B cell (primary cell): ENCODE measurements around the gene CDC14C. TPM values are rescaled to one million over a fixed set of nuclear protein-coding genes. Genes with fewer than 3 reads are reported as not detected.

Experiments used
- ATAC-seq: fragments of 200-7000 bp; cut with Tn5 transposase; one replicate; pipeline ENCODE4 v1.10.0; 2021; ENCODE audit warnings: low read depth, mild to moderate bottlenecking, moderate number of reproducible peaks, moderate library complexity
- CTCF ChIA-PET: fragments of 350-600 bp; sonication (Branson Sonifier 250); formaldehyde crosslinking; loops from one replicate; lab custom pipeline; 2021; ENCODE audit warnings: antibody characterized with exemption, inconsistent platforms; lab: Charles Lee
- POLR2A ChIA-PET: fragments of 350-600 bp; sonication (Branson Sonifier 250); formaldehyde crosslinking; loops from one replicate; lab custom pipeline; 2021; ENCODE audit warnings: antibody characterized with exemption; lab: Charles Lee
- DNase-seq: peaks from one replicate; pipeline ENCODE4 v3.0.0; 2013
- H2AFZ ChIP-seq: 2 replicates; pipeline ENCODE4 v1.6.1; 2012; ENCODE audit warnings: mild to moderate bottlenecking, low read depth, low read length; ENCODE audit not compliant: insufficient read depth, poor library complexity, severe bottlenecking
- H3K27ac ChIP-seq, 2 donors: 1 replicate in 1 of 2; 2 replicates in 1 of 2; pipeline ENCODE4 v1.5.1; 2012 to 2013; ENCODE audit warnings: low read length in 2 of 2, mild to moderate bottlenecking in 2 of 2, moderate library complexity in 1 of 2
- H3K27me3 ChIP-seq, 4 experiments: fragments of 200-600 bp in 1 of 4; sonication (generic) in 1 of 4; replicated peaks in 1 of 4; 1 replicate in 2 of 4; 2 replicates in 2 of 4; pipeline versions ENCODE4 v1.6.1 to v1.7.0; 2013 to 2016; ENCODE audit warnings: low read length in 3 of 4, mild to moderate bottlenecking in 2 of 4, mixed read lengths in 1 of 4, moderate library complexity in 1 of 4; ENCODE audit not compliant: insufficient read depth in 4 of 4, control insufficient read depth in 3 of 4; ENCODE audit errors: control extremely low read depth in 1 of 4
- H3K36me3 ChIP-seq, 2 experiments: replicated peaks in 1 of 2; 1 replicate in 1 of 2; 2 replicates in 1 of 2; pipeline versions ENCODE4 v1.6.1 to v1.7.1; 2013; ENCODE audit warnings: low read length in 1 of 2; ENCODE audit not compliant: insufficient read depth in 2 of 2, control insufficient read depth in 1 of 2; ENCODE audit errors: control extremely low read depth in 1 of 2, extremely low read depth in 1 of 2
- H3K4me1 ChIP-seq, 2 donors: fragments of 200-600 bp in 1 of 2; sonication (generic) in 1 of 2; 1 replicate in 1 of 2; 2 replicates in 1 of 2; pipeline versions ENCODE4 v1.5.1 to v1.6.1; 2013 to 2017; ENCODE audit warnings: low read length in 2 of 2; ENCODE audit not compliant: control insufficient read depth in 2 of 2, insufficient read depth in 2 of 2
- H3K4me2 ChIP-seq: replicated peaks from 2 replicates; pipeline ENCODE3; 2012; ENCODE audit warnings: mild to moderate bottlenecking, low read depth, low read length; ENCODE audit not compliant: poor library complexity, severe bottlenecking
- H3K4me3 ChIP-seq, 5 experiments: fragments of 200-600 bp in 1 of 5; sonication (generic) in 1 of 5; 1 replicate in 3 of 5; 2 replicates in 2 of 5; pipeline versions ENCODE4 v1.5.1 to v1.7.0; 2011 to 2016; ENCODE audit warnings: low read length in 4 of 5, mild to moderate bottlenecking in 4 of 5, low read depth in 2 of 5, control low read depth in 1 of 5, moderate library complexity in 1 of 5; ENCODE audit not compliant: insufficient read depth in 1 of 5; ENCODE audit errors: control extremely low read depth in 1 of 5, extremely low read depth in 1 of 5
- H3K79me2 ChIP-seq: fragments of 200-600 bp; sonication (generic); one replicate; pipeline ENCODE4 v1.6.0; 2016; ENCODE audit warnings: low read length; ENCODE audit not compliant: control insufficient read depth, insufficient read depth
- H3K9ac ChIP-seq: fragments of 200-600 bp; sonication (generic); 2 replicates; pipeline ENCODE4 v1.6.1; 2017; ENCODE audit warnings: mild to moderate bottlenecking, low read length, moderate library complexity
- H3K9me3 ChIP-seq, 3 donors: one replicate each; pipeline versions ENCODE4 v1.6.1 to v1.7.1; 2013; ENCODE audit warnings: low read length in 2 of 3; ENCODE audit not compliant: control insufficient read depth in 2 of 3, insufficient read depth in 1 of 3; ENCODE audit errors: control extremely low read depth in 1 of 3
- H4K20me1 ChIP-seq: 2 replicates; pipeline ENCODE4 v1.6.0; 2012; ENCODE audit warnings: mild to moderate bottlenecking, low read length; ENCODE audit not compliant: insufficient read depth, control insufficient read depth, poor library complexity, severe bottlenecking
- H3K27ac Mint-ChIP-seq: one replicate; pipeline ENCODE4 v1.8.0; 2021; ENCODE audit warnings: mixed read lengths
- H3K27me3 Mint-ChIP-seq: one replicate; pipeline ENCODE4 v1.8.0; 2021; ENCODE audit warnings: mixed read lengths
- H3K4me1 Mint-ChIP-seq: one replicate; pipeline ENCODE4 v1.8.0; 2021; ENCODE audit warnings: mixed read lengths
- H3K4me3 Mint-ChIP-seq: one replicate; pipeline ENCODE4 v1.8.0; 2021; ENCODE audit warnings: mixed read lengths
- H3K9me3 Mint-ChIP-seq: one replicate; pipeline ENCODE4 v1.8.0; 2022; ENCODE audit warnings: mixed read lengths; ENCODE audit not compliant: insufficient read depth
- CTCF ChIP-seq: fragments of 200-600 bp; IDR thresholded peaks from one replicate; pipeline ENCODE4 v1.8.0; 2022; ENCODE audit warnings: antibody characterized with exemption, mild to moderate bottlenecking
- EZH2 ChIP-seq: IDR thresholded peaks from 2 replicates; pipeline ENCODE4 v1.6.1; 2012; ENCODE audit warnings: borderline replicate concordance, low read depth, mild to moderate bottlenecking, moderate library complexity, low read length; ENCODE audit not compliant: insufficient read depth, poor library complexity, severe bottlenecking
- WGBS: methylation state at CpG from one replicate; pipeline ENCODE4 v1.1.5; 2013; ENCODE audit warnings: missing lambda C conversion rate; ENCODE audit not compliant: insufficient coverage; 5-methylcytosine and 5-hydroxymethylcytosine counted together
- intact Hi-C: fragments of 100-400 bp; cut with micrococcal nuclease; formaldehyde crosslinking; loops from one replicate; pipeline ENCODE4 v1.10.0; 2022
- polyA plus RNA-seq: library from polyadenylated mRNA; depleted of rRNA; stranded (reverse); fragments of >200 nt; gene quantifications from 2 replicates; pipeline ENCODE4 v1.2.3, GENCODE V29; 2012
- total RNA-seq, 2 donors: library from RNA; stranded (reverse); fragments of 120-200 nt in 1 of 2; gene quantifications; 1 replicate in 1 of 2; 2 replicates in 1 of 2; pipeline versions ENCODE4 v1.2.3 to v1.2.4, GENCODE V29; 2013 to 2022

CDC14C gene
- total and polyA plus RNA-seq, 2 donors (not counting 1 experiment from before 2014, with no cell fraction given) = not detected

DNA sequence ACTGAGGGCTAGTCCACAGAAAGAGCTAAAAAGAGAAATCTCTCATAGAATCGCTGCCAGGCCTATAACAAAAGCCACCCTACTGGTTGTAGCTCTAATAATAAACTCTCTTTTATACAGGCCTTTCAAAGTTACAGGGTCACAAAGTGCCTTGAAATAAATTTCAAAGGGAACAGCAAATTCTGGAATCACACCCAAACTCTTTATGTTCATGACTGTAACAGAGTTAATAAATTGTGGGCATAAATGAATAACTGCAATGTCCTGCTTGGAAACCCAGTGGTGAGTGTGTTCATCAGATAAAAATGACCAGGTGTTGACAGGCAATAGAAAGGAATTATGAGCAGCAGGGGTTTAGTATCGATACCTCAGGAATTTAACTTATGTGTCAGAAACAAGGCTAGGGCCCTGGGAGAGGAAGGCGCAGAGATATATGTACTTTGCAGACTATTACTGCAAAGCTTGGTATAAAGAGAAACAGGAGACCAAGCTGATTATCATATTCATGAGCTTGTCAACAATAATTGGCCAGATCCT lies 9.3 kb downstream of the CDC14C start:
- CTCF ChIA-PET = no interaction called here
- H3K4me1 ChIP-seq = no peaks in the 10 kb centered on the region
- Mint-ChIP-seq H3K9me3 (peaks cover 2% of the 10 kb centered on the region), H3K4me1 (no peaks in the 10 kb centered on the region), H3K27me3 (no peaks in the 10 kb centered on the region), H3K4me3 (no peak overlapping the region), H3K27ac (no peak overlapping the region)
- no peak overlapping the region for H2AFZ ChIP-seq
- H3K9ac ChIP-seq = no peak overlapping the region
- no peak overlapping the region for H3K27ac ChIP-seq
- WGBS = 100% methylated on average over 2 of the region's 3 CpGs
- no peaks in the 10 kb centered on the region for H3K9me3 ChIP-seq
- DNase-seq (no peak), ATAC-seq (no peak)
- H3K4me3 ChIP-seq = no peak overlapping the region
- H3K4me2 ChIP-seq = no peak overlapping the region
- H3K27me3 ChIP-seq = no peaks in the 10 kb centered on the region
- intact Hi-C loops = no loop called here
- no peaks in the 10 kb centered on the region for H3K79me2 ChIP-seq
- POLR2A ChIA-PET = no interaction called here
- no peak for TF ChIP-seq EZH2
- no peak for TF ChIP-seq CTCF
- H4K20me1 ChIP-seq = no peaks in the 10 kb centered on the region
- H3K36me3 ChIP-seq = no peaks in the 10 kb centered on the region

- POLR2A ChIA-PET = no interaction called here
- Histone ChIP-seq H3K9me3 (no peaks in the 10 kb centered on the region), H3K36me3 (no peaks in the 10 kb centered on the region), H3K4me2 (no peak overlapping the region), H3K9ac (no peak overlapping the region), H3K4me3 (no peak overlapping the region), H2AFZ (no peak overlapping the region), H3K79me2 (no peaks in the 10 kb centered on the region), H3K4me1 (no peaks in the 10 kb centered on the region), H3K27ac (no peak overlapping the region), H4K20me1 (no peaks in the 10 kb centered on the region), H3K27me3 (no peaks in the 10 kb centered on the region)
- intact Hi-C loops = no loop called here
- WGBS = 83% methylated on average over 3 of the region's 4 CpGs
- TF ChIP-seq CTCF (no peak), EZH2 (no peak)
- Mint-ChIP-seq H3K27me3 (no peaks in the 10 kb centered on the region), H3K4me3 (no peak overlapping the region), H3K4me1 (no peaks in the 10 kb centered on the region), H3K27ac (no peak overlapping the region), H3K9me3 (no peaks in the 10 kb centered on the region)
- DNase-seq = no peak
- ATAC-seq = no peak
- CTCF ChIA-PET = no interaction called here
Observed at GRCh38 chr7:48938539-48939295, 14.4 kb downstream of the CDC14C start.
